Measurements from ENCODE around the gene IDI1. TPM values are rescaled to one million over a fixed set of nuclear protein-coding genes. Genes with fewer than 3 reads are reported as not detected.
A peak's percentile ranks its signal among the peaks of the same experiment; 100 is the strongest.

The IDI1 gene
- polyA plus RNA-seq, 1 of the 3 experiments (the other 2 are of a cell fraction), result 15.9 TPM

DNA sequence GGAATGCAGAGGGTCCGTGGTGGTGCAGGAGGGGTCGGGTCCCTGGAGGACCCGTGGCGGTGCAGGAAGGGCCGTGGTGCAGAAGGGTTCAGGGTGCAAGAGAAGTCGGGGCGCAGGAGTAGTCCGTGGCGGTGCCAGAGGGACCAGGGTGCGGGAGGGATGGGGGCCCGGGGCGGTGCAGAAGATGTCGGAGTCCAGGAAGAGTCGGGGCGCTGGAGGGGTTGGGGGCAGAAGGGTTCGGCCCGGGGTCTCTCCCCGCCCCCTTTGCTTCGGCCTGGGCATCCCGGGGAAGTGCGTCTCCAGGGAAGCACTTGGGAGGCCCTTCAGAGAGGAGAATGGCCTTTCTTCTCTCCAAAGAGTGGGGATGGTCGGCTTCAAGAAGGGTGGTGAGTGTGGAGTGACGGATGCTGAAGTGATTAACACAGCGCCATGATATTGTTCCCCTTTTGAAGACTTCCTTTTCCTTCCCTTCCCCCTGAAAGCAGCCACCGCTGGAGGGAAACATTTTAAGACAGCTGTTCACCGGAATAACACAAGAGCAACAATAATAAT lies 8.3 kb upstream of the IDI1 start:
- H3K9ac ChIP-seq, result peak overlapping the region; percentile 98
- TF ChIP-seq, protein P1, sequence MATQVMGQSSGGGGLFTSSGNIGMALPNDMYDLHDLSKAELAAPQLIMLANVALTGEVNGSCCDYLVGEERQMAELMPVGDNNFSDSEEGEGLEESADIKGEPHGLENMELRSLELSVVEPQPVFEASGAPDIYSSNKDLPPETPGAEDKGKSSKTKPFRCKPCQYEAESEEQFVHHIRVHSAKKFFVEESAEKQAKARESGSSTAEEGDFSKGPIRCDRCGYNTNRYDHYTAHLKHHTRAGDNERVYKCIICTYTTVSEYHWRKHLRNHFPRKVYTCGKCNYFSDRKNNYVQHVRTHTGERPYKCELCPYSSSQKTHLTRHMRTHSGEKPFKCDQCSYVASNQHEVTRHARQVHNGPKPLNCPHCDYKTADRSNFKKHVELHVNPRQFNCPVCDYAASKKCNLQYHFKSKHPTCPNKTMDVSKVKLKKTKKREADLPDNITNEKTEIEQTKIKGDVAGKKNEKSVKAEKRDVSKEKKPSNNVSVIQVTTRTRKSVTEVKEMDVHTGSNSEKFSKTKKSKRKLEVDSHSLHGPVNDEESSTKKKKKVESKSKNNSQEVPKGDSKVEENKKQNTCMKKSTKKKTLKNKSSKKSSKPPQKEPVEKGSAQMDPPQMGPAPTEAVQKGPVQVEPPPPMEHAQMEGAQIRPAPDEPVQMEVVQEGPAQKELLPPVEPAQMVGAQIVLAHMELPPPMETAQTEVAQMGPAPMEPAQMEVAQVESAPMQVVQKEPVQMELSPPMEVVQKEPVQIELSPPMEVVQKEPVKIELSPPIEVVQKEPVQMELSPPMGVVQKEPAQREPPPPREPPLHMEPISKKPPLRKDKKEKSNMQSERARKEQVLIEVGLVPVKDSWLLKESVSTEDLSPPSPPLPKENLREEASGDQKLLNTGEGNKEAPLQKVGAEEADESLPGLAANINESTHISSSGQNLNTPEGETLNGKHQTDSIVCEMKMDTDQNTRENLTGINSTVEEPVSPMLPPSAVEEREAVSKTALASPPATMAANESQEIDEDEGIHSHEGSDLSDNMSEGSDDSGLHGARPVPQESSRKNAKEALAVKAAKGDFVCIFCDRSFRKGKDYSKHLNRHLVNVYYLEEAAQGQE (IDR thresholded peaks at IDR 0.05; ENCODE audit: low read depth, low read length), result no peak
- TF ChIP-seq POLR2AphosphoS5 (IDR thresholded peaks at IDR 0.05; ENCODE audit: low read depth, low read length) (no peak), NFIC (IDR thresholded peaks at IDR 0.05; ENCODE audit: borderline replicate concordance) (no peak), TCF12 (IDR thresholded peaks at IDR 0.05) (no peak), TEAD4 (IDR thresholded peaks at IDR 0.05; ENCODE audit: borderline replicate concordance, insufficient read depth) (no peak), RFX5 (IDR thresholded peaks at IDR 0.05; ENCODE audit: low read length) (no peak), TAF1 (IDR thresholded peaks at IDR 0.05; ENCODE audit: borderline replicate concordance, low read depth, low read length) (no peak), RAD21 (IDR thresholded peaks at IDR 0.05; ENCODE audit: low read length) (no peak), FOSL2 (IDR thresholded peaks at IDR 0.05; ENCODE audit: borderline replicate concordance, low read depth) (no peak)
- TF ChIP-seq, protein P2, sequence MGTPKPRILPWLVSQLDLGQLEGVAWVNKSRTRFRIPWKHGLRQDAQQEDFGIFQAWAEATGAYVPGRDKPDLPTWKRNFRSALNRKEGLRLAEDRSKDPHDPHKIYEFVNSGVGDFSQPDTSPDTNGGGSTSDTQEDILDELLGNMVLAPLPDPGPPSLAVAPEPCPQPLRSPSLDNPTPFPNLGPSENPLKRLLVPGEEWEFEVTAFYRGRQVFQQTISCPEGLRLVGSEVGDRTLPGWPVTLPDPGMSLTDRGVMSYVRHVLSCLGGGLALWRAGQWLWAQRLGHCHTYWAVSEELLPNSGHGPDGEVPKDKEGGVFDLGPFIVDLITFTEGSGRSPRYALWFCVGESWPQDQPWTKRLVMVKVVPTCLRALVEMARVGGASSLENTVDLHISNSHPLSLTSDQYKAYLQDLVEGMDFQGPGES (IDR thresholded peaks at IDR 0.05; ENCODE audit: low read depth, low read length), result no peak
- TF ChIP-seq, protein P3, sequence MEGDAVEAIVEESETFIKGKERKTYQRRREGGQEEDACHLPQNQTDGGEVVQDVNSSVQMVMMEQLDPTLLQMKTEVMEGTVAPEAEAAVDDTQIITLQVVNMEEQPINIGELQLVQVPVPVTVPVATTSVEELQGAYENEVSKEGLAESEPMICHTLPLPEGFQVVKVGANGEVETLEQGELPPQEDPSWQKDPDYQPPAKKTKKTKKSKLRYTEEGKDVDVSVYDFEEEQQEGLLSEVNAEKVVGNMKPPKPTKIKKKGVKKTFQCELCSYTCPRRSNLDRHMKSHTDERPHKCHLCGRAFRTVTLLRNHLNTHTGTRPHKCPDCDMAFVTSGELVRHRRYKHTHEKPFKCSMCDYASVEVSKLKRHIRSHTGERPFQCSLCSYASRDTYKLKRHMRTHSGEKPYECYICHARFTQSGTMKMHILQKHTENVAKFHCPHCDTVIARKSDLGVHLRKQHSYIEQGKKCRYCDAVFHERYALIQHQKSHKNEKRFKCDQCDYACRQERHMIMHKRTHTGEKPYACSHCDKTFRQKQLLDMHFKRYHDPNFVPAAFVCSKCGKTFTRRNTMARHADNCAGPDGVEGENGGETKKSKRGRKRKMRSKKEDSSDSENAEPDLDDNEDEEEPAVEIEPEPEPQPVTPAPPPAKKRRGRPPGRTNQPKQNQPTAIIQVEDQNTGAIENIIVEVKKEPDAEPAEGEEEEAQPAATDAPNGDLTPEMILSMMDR (IDR thresholded peaks at IDR 0.05), result no peak
- no peaks in the 10 kb centered on the region for H3K27me3 ChIP-seq (ENCODE audit: insufficient read depth)
- H2AFZ ChIP-seq (ENCODE audit: low read depth), result peak overlapping the region; percentile 76; the same call in 1 of the 2 replicates
- H3K4me1 ChIP-seq (ENCODE audit: control insufficient read depth in 1 of 2, insufficient read depth in 2 of 2, low read depth in 1 of 2, low read length in 1 of 2), result peaks cover 8 to 15% of the 10 kb centered on the region in 2 experiments; a peak in 3 of 4 replicates
- peaks cover 16 to 23% of the 10 kb centered on the region in 2 experiments for H3K36me3 ChIP-seq (replicated peaks in 1 of 2; ENCODE audit: control insufficient read depth in 1 of 2, insufficient read depth in 2 of 2, low read length in 1 of 2)
- no peaks in the 10 kb centered on the region for H3K9me3 ChIP-seq
- H3K79me2 ChIP-seq (ENCODE audit: insufficient read depth), result peaks cover 98% of the 10 kb centered on the region
- H4K20me1 ChIP-seq (ENCODE audit: insufficient read depth), result peaks cover 20% of the 10 kb centered on the region
- H3K4me3 ChIP-seq (ENCODE audit: low read depth in 2 of 2, low read length in 1 of 2), result peak overlapping the region; percentile 84 to 96
- peaks cover 7% of the 10 kb centered on the region for H3F3A ChIP-seq (replicated peaks; ENCODE audit: insufficient read depth)
- 7% methylated on average over 15 of the region's 26 CpGs for WGBS (ENCODE audit: low lambda C conversion rate)
- H3K27ac ChIP-seq (ENCODE audit: low read depth in 2 of 2, low read length in 1 of 2), result peak overlapping the region; percentile 92 to 95; a peak in 2 of 4 replicates
- peak overlapping the region; percentile 89 for H3K4me2 ChIP-seq
- ChIA-PET CTCF (interaction anchor here (0.9 to 1.3 kb wide), 3 partner anchors 18 to 646 kb away, joined by 3 to 4 read pairs (median 3); no protein-coding TSS in a partner anchor), POLR2A (no interaction called here)
- H3K9me2 ChIP-seq, result no peaks in the 10 kb centered on the region
- no peak for DNase-seq
